GM23338 (cell line): ENCODE results near the gene USP38. TPM values are rescaled to one million over a fixed set of nuclear protein-coding genes. Genes with fewer than 3 reads are reported as not detected.

Experiments used
- ATAC-seq: fragments of 200-7000 bp; cut with Tn5 transposase; 3 replicates; pipeline ENCODE4 v1.9.1; 2020
- DNase-seq: peaks from one replicate; pipeline ENCODE4 v3.0.0-alpha.2; 2015; ENCODE audit warnings: low spot score
- H2AFZ ChIP-seq: fragments of 200-600 bp; sonication (generic); 2 replicates; pipeline ENCODE4 v1.8.0; 2016; ENCODE audit warnings: antibody characterized with exemption, mild to moderate bottlenecking, moderate library complexity
- H3F3A ChIP-seq: fragments of 200-600 bp; sonication (generic); replicated peaks from 2 replicates; pipeline ENCODE4 v1.8.0; 2017; ENCODE audit warnings: antibody characterized with exemption, mixed run types, low read depth
- H3K27ac ChIP-seq: fragments of 200-600 bp; sonication (generic); 2 replicates; pipeline ENCODE4 v1.6.1; 2016; ENCODE audit warnings: low read depth
- H3K27me3 ChIP-seq: fragments of 200-600 bp; sonication (generic); 2 replicates; pipeline ENCODE4 v1.8.0; 2016; ENCODE audit warnings: mild to moderate bottlenecking, mixed run types, moderate library complexity; ENCODE audit not compliant: insufficient read depth
- H3K36me3 ChIP-seq: fragments of 200-600 bp; sonication (generic); 2 replicates; pipeline ENCODE4 v1.8.0; 2016; ENCODE audit warnings: mild to moderate bottlenecking; ENCODE audit not compliant: insufficient read depth
- H3K4me1 ChIP-seq: fragments of 200-600 bp; sonication (generic); 2 replicates; pipeline ENCODE4 v1.8.0; 2016; ENCODE audit warnings: mild to moderate bottlenecking, moderate library complexity; ENCODE audit not compliant: insufficient read depth
- H3K4me2 ChIP-seq: fragments of 200-600 bp; sonication (generic); 2 replicates; pipeline ENCODE4 v1.7.1; 2017; ENCODE audit warnings: mixed run types
- H3K4me3 ChIP-seq: fragments of 200-600 bp; sonication (generic); 2 replicates; pipeline ENCODE4 v1.6.1; 2016; ENCODE audit warnings: mixed run types
- H3K79me2 ChIP-seq: fragments of 200-600 bp; sonication (generic); replicated peaks from 2 replicates; pipeline ENCODE4 v1.8.0; 2017; ENCODE audit warnings: mild to moderate bottlenecking; ENCODE audit not compliant: insufficient read depth
- H3K9me2 ChIP-seq: fragments of 200-600 bp; sonication (generic); 2 replicates; pipeline ENCODE4 v1.8.0; 2017; ENCODE audit not compliant: insufficient read depth
- H4K20me1 ChIP-seq: fragments of 200-600 bp; sonication (generic); replicated peaks from 2 replicates; pipeline ENCODE4 v1.8.0; 2017; ENCODE audit warnings: mild to moderate bottlenecking; ENCODE audit not compliant: insufficient read depth
- H3K27ac Mint-ChIP-seq: 2 replicates; pipeline ENCODE4 v1.8.0; 2020; ENCODE audit warnings: inconsistent platforms, mild to moderate bottlenecking, moderate library complexity, mixed read lengths
- H3K27me3 Mint-ChIP-seq: 3 replicates; pipeline ENCODE4 v1.8.0; 2022; ENCODE audit warnings: low read depth, mild to moderate bottlenecking, moderate library complexity, mixed read lengths, inconsistent platforms; ENCODE audit not compliant: insufficient read depth, poor library complexity
- H3K36me3 Mint-ChIP-seq: 3 replicates; pipeline ENCODE4 v1.8.0; 2021; ENCODE audit warnings: low read depth, mild to moderate bottlenecking, inconsistent platforms, moderate library complexity, mixed read lengths
- H3K4me1 Mint-ChIP-seq: 3 replicates; pipeline ENCODE4 v1.8.0; 2020; ENCODE audit warnings: mild to moderate bottlenecking, inconsistent platforms, mixed read lengths
- H3K4me3 Mint-ChIP-seq: 3 replicates; pipeline ENCODE4 v1.8.0; 2021; ENCODE audit warnings: moderate library complexity, mild to moderate bottlenecking, inconsistent platforms, mixed read lengths
- H3K9me3 Mint-ChIP-seq: 3 replicates; pipeline ENCODE4 v1.8.0; 2020; ENCODE audit warnings: moderate library complexity, mild to moderate bottlenecking, inconsistent platforms, mixed read lengths
- CREB1 ChIP-seq: fragments of 250-450 bp; sonication (Bioruptor Pico); IDR thresholded peaks from 2 replicates; pipeline ENCODE4 v1.5.0; 2020; ENCODE audit warnings: low read depth, mild to moderate bottlenecking, moderate library complexity
- EZH2 ChIP-seq: fragments of 200-600 bp; sonication (generic); IDR thresholded peaks from one replicate; pipeline ENCODE4 v1.8.0; 2017; ENCODE audit warnings: antibody characterized with exemption, mild to moderate bottlenecking, low read depth; ENCODE audit not compliant: unreplicated experiment
- EZH2phosphoT487 ChIP-seq: fragments of 200-600 bp; sonication (generic); IDR thresholded peaks from one replicate; pipeline ENCODE4 v1.8.1; 2018; ENCODE audit warnings: antibody characterized with exemption; ENCODE audit not compliant: unreplicated experiment
- JUNB ChIP-seq: IDR thresholded peaks from one replicate; pipeline ENCODE4 v1.6.1; 2016; ENCODE audit warnings: antibody characterized with exemption; ENCODE audit not compliant: unreplicated experiment
- NANOG ChIP-seq: IDR thresholded peaks from 2 replicates; pipeline ENCODE4 v1.6.1; 2016; ENCODE audit warnings: antibody characterized with exemption, borderline replicate concordance
- POLR2AphosphoS5 ChIP-seq: IDR thresholded peaks from 2 replicates; pipeline ENCODE4 v1.6.1; 2016; ENCODE audit warnings: antibody characterized with exemption, low read depth
- ZNF114 ChIP-seq: fragments of 250-450 bp; sonication (Bioruptor Pico); IDR thresholded peaks from 2 replicates; pipeline ENCODE4 v1.5.0; 2020; ENCODE audit warnings: mild to moderate bottlenecking, moderate library complexity
- ZNF331 ChIP-seq: fragments of 250-450 bp; sonication (Bioruptor Pico); IDR thresholded peaks from 2 replicates; pipeline ENCODE4 v1.5.0; 2020; ENCODE audit warnings: low read depth, mild to moderate bottlenecking, moderate library complexity
- polyA plus RNA-seq: library from polyadenylated mRNA; unstranded; fragments of >200 nt; fragmentation: Nextera tagmentation; extraction: Ambion mirVana; gene quantifications from 2 replicates; pipeline ENCODE4 v1.2.1, GENCODE V29; 2016
- total RNA-seq: library from RNA; depleted of rRNA; stranded (reverse); fragments of >200 nt; shearing (Covaris generic); gene quantifications from 2 replicates; pipeline ENCODE4 v1.2.3, GENCODE V29; 2014
- TF ChIP-seq, protein P1 (sequence below): fragments of 250-450 bp; sonication (Bioruptor Pico); IDR thresholded peaks from 2 replicates; pipeline ENCODE4 v1.5.0; 2020; ENCODE audit warnings: mild to moderate bottlenecking, moderate library complexity
- TF ChIP-seq, protein P2 (sequence below): IDR thresholded peaks from one replicate; pipeline ENCODE4 v1.6.1; 2018; ENCODE audit warnings: antibody characterized with exemption; ENCODE audit not compliant: unreplicated experiment

The USP38 gene
- total and polyA plus RNA-seq, 2 experiments from 2014 or later, result 3.7 to 16.5 TPM

DNA sequence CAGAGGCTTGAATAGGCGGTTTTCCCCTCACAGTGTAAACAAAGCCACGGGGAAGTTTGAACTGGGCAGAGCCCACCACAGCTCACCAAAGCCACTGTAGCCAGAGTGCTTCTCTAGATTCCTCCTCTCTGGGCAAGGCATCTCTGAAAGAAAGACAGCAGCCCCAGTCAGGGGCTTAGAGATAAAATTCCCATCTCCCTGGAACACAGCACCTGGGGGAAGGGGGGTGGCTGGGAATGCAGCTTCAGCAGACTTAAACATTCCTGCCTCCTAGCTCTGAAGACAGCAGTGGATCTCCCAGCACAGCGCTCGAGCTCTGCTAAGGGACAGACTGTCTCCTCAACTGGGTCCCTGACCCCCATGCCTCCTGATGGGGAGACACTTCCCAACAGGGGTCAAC is 44.0 kb upstream of the USP38 start:
- Histone ChIP-seq H3K27ac (no peak overlapping the region), H3K79me2 (no peaks in the 10 kb centered on the region), H3F3A (no peaks in the 10 kb centered on the region), H3K9me2 (no peaks in the 10 kb centered on the region), H2AFZ (peak overlapping the region; percentile 34; the same call in 1 of the 2 replicates), H4K20me1 (no peaks in the 10 kb centered on the region), H3K36me3 (no peaks in the 10 kb centered on the region), H3K27me3 (no peaks in the 10 kb centered on the region), H3K4me1 (peaks cover 3% of the 10 kb centered on the region; the same call in 1 of the 2 replicates), H3K4me3 (no peak overlapping the region), H3K4me2 (no peak overlapping the region)
- TF ChIP-seq EZH2 (no peak), NANOG (no peak), EZH2phosphoT487 (no peak), JUNB (no peak), ZNF114 (no peak), ZNF331 (CRISPR knock-in tag) (no peak), CREB1 (CRISPR knock-in tag) (no peak), POLR2AphosphoS5 (no peak)
- TF ChIP-seq, protein P1, sequence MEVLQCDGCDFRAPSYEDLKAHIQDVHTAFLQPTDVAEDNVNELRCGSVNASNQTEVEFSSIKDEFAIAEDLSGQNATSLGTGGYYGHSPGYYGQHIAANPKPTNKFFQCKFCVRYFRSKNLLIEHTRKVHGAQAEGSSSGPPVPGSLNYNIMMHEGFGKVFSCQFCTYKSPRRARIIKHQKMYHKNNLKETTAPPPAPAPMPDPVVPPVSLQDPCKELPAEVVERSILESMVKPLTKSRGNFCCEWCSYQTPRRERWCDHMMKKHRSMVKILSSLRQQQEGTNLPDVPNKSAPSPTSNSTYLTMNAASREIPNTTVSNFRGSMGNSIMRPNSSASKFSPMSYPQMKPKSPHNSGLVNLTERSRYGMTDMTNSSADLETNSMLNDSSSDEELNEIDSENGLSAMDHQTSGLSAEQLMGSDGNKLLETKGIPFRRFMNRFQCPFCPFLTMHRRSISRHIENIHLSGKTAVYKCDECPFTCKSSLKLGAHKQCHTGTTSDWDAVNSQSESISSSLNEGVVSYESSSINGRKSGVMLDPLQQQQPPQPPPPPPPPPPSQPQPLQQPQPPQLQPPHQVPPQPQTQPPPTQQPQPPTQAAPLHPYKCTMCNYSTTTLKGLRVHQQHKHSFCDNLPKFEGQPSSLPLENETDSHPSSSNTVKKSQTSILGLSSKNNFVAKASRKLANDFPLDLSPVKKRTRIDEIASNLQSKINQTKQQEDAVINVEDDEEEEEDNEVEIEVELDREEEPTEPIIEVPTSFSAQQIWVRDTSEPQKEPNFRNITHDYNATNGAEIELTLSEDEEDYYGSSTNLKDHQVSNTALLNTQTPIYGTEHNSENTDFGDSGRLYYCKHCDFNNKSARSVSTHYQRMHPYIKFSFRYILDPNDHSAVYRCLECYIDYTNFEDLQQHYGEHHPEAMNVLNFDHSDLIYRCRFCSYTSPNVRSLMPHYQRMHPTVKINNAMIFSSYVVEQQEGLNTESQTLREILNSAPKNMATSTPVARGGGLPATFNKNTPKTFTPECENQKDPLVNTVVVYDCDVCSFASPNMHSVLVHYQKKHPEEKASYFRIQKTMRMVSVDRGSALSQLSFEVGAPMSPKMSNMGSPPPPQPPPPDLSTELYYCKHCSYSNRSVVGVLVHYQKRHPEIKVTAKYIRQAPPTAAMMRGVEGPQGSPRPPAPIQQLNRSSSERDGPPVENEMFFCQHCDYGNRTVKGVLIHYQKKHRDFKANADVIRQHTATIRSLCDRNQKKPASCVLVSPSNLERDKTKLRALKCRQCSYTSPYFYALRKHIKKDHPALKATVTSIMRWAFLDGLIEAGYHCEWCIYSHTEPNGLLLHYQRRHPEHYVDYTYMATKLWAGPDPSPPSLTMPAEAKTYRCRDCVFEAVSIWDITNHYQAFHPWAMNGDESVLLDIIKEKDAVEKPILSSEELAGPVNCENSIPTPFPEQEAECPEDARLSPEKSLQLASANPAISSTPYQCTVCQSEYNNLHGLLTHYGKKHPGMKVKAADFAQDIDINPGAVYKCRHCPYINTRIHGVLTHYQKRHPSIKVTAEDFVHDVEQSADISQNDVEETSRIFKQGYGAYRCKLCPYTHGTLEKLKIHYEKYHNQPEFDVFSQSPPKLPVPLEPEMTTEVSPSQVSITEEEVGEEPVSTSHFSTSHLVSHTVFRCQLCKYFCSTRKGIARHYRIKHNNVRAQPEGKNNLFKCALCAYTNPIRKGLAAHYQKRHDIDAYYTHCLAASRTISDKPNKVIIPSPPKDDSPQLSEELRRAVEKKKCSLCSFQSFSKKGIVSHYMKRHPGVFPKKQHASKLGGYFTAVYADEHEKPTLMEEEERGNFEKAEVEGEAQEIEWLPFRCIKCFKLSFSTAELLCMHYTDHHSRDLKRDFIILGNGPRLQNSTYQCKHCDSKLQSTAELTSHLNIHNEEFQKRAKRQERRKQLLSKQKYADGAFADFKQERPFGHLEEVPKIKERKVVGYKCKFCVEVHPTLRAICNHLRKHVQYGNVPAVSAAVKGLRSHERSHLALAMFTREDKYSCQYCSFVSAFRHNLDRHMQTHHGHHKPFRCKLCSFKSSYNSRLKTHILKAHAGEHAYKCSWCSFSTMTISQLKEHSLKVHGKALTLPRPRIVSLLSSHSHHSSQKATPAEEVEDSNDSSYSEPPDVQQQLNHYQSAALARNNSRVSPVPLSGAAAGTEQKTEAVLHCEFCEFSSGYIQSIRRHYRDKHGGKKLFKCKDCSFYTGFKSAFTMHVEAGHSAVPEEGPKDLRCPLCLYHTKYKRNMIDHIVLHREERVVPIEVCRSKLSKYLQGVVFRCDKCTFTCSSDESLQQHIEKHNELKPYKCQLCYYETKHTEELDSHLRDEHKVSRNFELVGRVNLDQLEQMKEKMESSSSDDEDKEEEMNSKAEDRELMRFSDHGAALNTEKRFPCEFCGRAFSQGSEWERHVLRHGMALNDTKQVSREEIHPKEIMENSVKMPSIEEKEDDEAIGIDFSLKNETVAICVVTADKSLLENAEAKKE, result no peak
- TF ChIP-seq, protein P2, sequence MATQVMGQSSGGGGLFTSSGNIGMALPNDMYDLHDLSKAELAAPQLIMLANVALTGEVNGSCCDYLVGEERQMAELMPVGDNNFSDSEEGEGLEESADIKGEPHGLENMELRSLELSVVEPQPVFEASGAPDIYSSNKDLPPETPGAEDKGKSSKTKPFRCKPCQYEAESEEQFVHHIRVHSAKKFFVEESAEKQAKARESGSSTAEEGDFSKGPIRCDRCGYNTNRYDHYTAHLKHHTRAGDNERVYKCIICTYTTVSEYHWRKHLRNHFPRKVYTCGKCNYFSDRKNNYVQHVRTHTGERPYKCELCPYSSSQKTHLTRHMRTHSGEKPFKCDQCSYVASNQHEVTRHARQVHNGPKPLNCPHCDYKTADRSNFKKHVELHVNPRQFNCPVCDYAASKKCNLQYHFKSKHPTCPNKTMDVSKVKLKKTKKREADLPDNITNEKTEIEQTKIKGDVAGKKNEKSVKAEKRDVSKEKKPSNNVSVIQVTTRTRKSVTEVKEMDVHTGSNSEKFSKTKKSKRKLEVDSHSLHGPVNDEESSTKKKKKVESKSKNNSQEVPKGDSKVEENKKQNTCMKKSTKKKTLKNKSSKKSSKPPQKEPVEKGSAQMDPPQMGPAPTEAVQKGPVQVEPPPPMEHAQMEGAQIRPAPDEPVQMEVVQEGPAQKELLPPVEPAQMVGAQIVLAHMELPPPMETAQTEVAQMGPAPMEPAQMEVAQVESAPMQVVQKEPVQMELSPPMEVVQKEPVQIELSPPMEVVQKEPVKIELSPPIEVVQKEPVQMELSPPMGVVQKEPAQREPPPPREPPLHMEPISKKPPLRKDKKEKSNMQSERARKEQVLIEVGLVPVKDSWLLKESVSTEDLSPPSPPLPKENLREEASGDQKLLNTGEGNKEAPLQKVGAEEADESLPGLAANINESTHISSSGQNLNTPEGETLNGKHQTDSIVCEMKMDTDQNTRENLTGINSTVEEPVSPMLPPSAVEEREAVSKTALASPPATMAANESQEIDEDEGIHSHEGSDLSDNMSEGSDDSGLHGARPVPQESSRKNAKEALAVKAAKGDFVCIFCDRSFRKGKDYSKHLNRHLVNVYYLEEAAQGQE, result no peak
- Mint-ChIP-seq H3K4me3 (no peak overlapping the region), H3K27me3 (peaks cover 3% of the 10 kb centered on the region), H3K36me3 (peaks cover 2% of the 10 kb centered on the region; the same call in 1 of the 3 replicates), H3K4me1 (peaks cover 2% of the 10 kb centered on the region; the same call in 1 of the 3 replicates), H3K9me3 (peaks cover 8% of the 10 kb centered on the region; the same call in 2 of the 3 replicates), H3K27ac (no peak overlapping the region)
- peak; percentile 24 for DNase-seq
- no peak for ATAC-seq
